Measurements from ENCODE around the gene ARFGAP2.

The ARFGAP2 gene

DNA sequence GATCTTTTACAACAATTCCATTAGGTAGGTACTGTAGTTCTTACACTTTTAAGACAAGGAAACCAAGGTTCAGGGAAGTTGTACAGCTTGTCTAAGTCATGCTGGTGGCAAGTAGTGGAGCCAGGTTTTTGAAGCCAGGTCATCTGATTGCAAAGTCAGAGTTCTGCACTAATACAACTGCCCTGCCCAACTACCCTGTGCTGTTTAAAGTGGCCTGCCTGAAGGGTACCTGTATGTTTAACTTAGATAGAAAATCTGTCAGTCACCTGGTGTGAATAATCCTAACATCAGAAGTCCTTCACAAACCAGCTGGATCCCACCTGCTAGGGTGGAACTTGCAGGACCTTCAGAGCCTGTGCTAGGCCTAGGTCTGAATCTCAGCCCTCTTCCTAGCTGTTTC is 44.2 kb downstream of the ARFGAP2 start:
- TF ChIP-seq SPI1 (IDR thresholded peaks at IDR 0.05; ENCODE audit: borderline replicate concordance, low read depth) = no peak
- TF ChIP-seq GABPA (IDR thresholded peaks at IDR 0.05; ENCODE audit: low read depth) = no peak
- no peak for TF ChIP-seq POLR2AphosphoS5 (IDR thresholded peaks at IDR 0.05; ENCODE audit: low read depth)
- TF ChIP-seq, protein P1, sequence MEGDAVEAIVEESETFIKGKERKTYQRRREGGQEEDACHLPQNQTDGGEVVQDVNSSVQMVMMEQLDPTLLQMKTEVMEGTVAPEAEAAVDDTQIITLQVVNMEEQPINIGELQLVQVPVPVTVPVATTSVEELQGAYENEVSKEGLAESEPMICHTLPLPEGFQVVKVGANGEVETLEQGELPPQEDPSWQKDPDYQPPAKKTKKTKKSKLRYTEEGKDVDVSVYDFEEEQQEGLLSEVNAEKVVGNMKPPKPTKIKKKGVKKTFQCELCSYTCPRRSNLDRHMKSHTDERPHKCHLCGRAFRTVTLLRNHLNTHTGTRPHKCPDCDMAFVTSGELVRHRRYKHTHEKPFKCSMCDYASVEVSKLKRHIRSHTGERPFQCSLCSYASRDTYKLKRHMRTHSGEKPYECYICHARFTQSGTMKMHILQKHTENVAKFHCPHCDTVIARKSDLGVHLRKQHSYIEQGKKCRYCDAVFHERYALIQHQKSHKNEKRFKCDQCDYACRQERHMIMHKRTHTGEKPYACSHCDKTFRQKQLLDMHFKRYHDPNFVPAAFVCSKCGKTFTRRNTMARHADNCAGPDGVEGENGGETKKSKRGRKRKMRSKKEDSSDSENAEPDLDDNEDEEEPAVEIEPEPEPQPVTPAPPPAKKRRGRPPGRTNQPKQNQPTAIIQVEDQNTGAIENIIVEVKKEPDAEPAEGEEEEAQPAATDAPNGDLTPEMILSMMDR (IDR thresholded peaks at IDR 0.05; ENCODE audit: insufficient read depth, low read length) = no peak
- TF ChIP-seq, protein P2, sequence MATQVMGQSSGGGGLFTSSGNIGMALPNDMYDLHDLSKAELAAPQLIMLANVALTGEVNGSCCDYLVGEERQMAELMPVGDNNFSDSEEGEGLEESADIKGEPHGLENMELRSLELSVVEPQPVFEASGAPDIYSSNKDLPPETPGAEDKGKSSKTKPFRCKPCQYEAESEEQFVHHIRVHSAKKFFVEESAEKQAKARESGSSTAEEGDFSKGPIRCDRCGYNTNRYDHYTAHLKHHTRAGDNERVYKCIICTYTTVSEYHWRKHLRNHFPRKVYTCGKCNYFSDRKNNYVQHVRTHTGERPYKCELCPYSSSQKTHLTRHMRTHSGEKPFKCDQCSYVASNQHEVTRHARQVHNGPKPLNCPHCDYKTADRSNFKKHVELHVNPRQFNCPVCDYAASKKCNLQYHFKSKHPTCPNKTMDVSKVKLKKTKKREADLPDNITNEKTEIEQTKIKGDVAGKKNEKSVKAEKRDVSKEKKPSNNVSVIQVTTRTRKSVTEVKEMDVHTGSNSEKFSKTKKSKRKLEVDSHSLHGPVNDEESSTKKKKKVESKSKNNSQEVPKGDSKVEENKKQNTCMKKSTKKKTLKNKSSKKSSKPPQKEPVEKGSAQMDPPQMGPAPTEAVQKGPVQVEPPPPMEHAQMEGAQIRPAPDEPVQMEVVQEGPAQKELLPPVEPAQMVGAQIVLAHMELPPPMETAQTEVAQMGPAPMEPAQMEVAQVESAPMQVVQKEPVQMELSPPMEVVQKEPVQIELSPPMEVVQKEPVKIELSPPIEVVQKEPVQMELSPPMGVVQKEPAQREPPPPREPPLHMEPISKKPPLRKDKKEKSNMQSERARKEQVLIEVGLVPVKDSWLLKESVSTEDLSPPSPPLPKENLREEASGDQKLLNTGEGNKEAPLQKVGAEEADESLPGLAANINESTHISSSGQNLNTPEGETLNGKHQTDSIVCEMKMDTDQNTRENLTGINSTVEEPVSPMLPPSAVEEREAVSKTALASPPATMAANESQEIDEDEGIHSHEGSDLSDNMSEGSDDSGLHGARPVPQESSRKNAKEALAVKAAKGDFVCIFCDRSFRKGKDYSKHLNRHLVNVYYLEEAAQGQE (IDR thresholded peaks at IDR 0.05; ENCODE audit: insufficient replicate concordance, low read depth) = no peak

DNA sequence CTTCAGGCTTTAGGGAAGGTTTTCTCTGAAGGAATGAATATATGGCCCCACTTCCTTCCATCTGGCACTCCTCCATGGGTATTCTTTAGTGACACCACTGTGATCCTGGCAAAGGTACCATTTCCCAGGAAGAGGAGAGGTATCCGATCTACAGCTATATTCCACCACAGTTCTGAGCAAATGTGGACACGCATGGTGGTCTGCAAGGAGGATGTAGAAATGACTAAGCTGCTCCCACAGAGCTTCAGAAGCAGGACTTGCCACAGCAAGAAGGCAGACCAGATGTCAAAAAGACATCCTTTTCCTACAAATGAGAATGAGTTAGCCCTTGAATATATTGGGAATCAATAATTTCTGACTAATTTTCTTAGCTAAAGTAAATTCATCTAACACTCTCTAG is 45.5 kb downstream of the ARFGAP2 start:
- Histone ChIP-seq H3K27ac (replicated peaks) (no peak overlapping the region), H3K4me3 (replicated peaks; ENCODE audit: insufficient read depth, low read length) (no peak overlapping the region), H3K27me3 (ENCODE audit: insufficient read depth, poor library complexity, severe bottlenecking) (no peaks in the 10 kb centered on the region)
- no peak for DNase-seq (ENCODE audit: low read depth in 1 of 2, low spot score in 1 of 2)
- no peak for TF ChIP-seq POLR2AphosphoS5 (IDR thresholded peaks at IDR 0.05; ENCODE audit: low read depth)
- TF ChIP-seq SPI1 (IDR thresholded peaks at IDR 0.05; ENCODE audit: borderline replicate concordance, low read depth) = no peak
- TF ChIP-seq, protein P1 (IDR thresholded peaks at IDR 0.05; ENCODE audit: insufficient read depth, low read length) = no peak
- TF ChIP-seq, protein P2 (IDR thresholded peaks at IDR 0.05; ENCODE audit: insufficient replicate concordance, low read depth) = no peak
- TF ChIP-seq GABPA (IDR thresholded peaks at IDR 0.05; ENCODE audit: low read depth) = no peak

More for the DNA sequence above, 44.2 kb downstream of the ARFGAP2 start:
- Histone ChIP-seq H3K27me3 (ENCODE audit: insufficient read depth, poor library complexity, severe bottlenecking) (no peaks in the 10 kb centered on the region), H3K27ac (replicated peaks) (no peak overlapping the region), H3K4me3 (replicated peaks; ENCODE audit: insufficient read depth, low read length) (no peak overlapping the region)
- no peak for DNase-seq (ENCODE audit: low read depth in 1 of 2, low spot score in 1 of 2)

DNA sequence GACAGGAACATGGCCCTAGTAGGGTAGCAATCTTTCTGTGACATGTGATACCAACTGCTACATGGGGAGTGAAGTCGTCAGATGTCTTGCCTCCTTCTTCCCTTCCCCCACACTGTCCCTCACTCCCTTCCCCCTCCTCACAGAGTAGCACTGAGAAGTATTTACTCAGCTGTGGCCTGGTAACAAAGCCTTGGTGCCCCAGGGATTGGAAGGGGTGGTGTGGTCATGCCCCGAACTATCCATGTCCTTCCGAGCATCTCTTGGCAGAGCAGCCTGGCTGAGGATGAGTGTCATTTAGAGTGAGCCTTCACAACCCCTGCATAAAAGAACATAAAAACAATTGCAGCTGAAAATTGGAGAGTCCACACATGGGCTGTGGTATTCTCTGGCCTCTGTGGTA is 46.1 kb downstream of the ARFGAP2 start:
- TF ChIP-seq, protein P1 (IDR thresholded peaks at IDR 0.05; ENCODE audit: insufficient read depth, low read length) = no peak
- TF ChIP-seq POLR2AphosphoS5 (IDR thresholded peaks at IDR 0.05; ENCODE audit: low read depth) (no peak), GABPA (IDR thresholded peaks at IDR 0.05; ENCODE audit: low read depth) (no peak), SPI1 (IDR thresholded peaks at IDR 0.05; ENCODE audit: borderline replicate concordance, low read depth) (no peak)
- TF ChIP-seq, protein P2 (IDR thresholded peaks at IDR 0.05; ENCODE audit: insufficient replicate concordance, low read depth) = no peak
- Histone ChIP-seq H3K27ac (replicated peaks) (no peak overlapping the region), H3K4me3 (replicated peaks; ENCODE audit: insufficient read depth, low read length) (no peak overlapping the region), H3K27me3 (ENCODE audit: insufficient read depth, poor library complexity, severe bottlenecking) (no peaks in the 10 kb centered on the region)
- DNase-seq (ENCODE audit: low read depth in 1 of 2, low spot score in 1 of 2) = no peak

All from HL-60 (cell line).